Hematopoietic multipotent progenitor cell treated with erythropoietin and hydrocortisone succinate and interleukin-3 and kit ligand, for 17 days (in vitro differentiated cells): ENCODE results near the gene SNRPB.
"Not testable (repeated sequence)": the region's sequence is repeated elsewhere in the genome, so short reads cannot be mapped to it uniquely, and the experiment has no call there.

Experiments used
- DNase-seq: peaks from one replicate; pipeline ENCODE4 v3.0.0-alpha.2; 2015; ENCODE audit warnings: low spot score

Gene SNRPB

DNA sequence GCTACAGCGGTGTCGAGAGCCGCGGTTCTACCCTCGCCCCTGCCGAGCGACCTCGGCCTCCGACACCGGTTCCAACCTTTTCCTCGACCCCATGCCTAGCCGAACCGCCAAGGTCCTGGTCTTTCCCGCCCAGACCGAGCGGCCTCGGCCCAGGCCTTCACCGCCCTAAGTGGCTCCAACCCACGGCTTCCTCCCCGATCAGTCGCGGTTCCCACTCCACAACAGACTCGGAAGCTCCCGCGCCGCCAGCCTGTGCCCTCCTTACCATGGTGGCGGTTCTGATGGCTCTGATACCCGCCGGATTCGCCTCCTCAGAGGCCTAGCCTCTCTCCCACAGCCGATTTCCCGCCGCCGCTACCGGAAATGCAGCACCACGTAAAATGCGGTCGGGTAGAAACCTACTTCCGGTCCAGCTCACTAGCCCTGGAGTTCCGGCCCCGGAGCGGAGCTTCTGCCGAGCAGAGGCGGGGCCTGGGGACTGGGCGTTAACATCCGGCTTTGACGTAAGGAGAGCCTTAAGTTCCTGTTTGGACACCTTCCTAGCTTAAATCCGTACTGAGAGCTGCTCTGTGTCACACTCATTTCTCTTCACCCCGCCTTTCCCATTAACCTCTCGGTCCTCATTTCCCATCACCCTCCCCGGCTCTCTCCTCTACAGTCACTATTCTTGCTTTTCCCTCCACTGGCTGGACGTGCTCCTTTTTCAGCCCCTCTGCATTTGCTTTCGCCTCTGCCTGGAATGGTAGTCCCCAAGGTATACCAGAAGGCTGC lies at the start of gene SNRPB:
SNRPB (minus strand) TSS at position 367 of the 771 bp plus-strand sequence; CDS start at position 268, 99 bp downstream.
- peak; percentile 97 for DNase-seq

DNA sequence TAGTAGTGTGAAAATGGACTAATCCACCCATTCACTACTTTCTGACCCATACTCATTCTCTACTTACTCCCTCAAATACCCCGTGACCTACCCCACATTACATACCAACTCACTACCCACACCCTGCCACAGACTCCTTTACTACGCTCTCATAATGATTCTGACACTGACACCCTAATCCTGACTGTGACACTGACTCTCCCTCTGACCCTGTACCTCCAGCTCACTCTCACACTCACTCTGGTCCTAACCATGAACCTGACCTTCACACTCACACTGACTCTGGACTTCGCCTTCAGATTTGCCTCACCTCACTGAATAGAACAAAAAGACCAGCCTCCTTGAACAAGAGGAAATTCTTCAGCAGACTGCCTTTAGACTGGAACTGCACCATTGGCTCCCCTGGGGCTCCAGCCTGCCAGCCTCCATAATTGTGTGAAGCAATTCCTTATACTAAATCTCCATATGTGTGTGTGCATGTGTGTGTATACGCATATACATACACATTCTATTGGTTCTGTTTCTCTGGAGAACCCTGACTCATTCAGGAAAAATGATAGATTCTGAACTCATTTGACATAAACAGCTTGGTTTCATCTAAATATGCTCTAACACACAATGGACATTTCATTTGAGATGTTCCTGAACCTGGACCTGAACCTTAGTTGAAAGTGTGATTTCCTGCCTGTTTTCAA lies 48.7 kb upstream of the SNRPB start:
- no peak for DNase-seq

DNA sequence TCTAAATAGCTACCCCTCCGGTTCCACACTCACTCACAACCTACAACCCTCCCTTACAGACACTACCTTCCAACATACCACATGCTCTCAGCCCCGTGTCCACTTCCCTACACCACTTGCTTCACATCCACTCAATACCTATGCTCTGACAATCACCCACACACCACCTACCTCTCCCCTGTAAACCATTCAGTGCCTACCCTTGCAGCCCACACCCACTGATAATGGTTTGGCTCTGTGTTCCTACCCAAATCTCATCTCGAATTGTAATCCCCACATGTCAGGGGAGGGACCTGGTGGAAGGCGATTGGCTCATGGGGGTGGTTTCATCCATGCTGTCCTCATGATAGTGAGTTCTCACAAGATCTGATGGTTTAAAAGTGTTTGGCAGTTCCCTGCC lies 48.0 kb upstream of the SNRPB start:
- DNase-seq = no peak

DNA sequence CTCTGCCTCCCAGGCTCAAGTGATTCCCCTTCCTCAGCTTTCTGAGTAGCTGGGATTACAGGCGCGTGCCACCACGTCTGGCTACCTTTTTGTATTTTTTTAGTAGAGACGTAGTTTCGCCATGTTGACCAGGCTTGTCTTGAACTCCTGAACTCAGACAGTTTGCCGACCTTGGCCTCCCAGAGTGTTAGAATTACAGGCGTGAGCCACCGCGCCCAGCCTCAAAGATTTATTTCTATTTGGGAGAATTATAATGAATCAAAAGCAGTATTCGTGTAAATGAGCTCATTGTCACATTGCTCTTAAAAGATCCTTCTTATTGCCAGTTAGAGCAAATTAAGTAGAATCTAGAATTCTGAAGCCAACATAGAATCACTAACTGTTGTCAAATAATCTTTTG lies 47.5 kb upstream of the SNRPB start:
- no peak for DNase-seq

DNA sequence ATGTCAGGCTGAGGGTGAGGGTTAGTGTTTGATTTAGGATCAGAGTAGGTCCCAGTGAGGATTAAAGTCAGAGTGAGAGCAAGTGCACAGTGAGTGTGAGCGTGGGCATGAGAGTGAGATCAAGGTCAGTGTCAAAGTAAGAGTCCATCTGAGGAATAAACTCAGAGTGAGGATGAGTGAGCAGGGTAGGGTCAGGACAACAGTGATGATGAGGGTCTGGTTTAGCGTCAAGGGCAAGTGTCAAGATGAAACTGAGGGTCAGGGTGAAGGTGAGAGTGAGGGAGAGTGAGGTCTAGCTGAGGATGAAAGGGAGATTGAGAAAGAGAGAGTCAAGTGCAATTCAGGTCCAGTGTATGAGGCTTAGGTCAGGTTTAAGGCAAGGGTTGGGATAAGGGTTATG lies 45.8 kb upstream of the SNRPB start:
- DNase-seq = no peak

DNA sequence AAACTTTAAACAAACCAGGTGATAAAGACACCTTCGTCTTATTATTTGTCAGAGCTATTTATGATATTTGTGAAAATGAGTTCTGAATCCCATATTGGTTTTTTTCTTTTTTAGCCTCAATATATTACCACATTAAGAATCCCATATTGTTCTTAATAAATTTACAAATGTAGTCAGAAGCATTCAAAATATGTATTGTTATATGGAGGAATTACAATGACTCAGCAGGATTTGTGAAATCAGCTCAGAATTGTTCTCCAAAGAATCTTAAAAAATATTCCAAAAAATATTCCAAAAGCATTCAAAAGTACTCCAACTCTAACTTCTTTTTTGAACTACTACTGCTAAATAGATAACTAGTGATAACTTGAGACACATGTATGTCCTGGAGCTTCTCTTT lies 44.6 kb upstream of the SNRPB start:
- DNase-seq = no peak

DNA sequence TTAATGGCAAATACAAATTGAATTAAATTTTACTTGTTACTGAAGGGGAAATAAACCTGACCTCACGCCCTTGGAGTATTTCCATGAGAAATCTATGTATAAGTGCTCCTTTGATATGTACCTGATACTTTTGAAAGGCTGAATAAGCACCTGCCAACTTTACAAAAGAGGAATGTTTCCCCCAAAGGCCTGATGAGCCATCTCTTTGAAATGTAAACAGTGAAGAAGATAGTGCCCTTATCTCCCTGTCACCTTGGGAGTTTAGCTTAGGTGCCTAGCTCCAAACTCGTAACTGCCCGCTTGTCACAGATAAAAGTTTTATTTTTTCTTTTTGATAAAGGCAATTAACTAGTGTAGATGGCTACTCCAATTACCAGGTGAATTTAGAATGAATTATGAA lies 39.2 kb upstream of the SNRPB start:
- DNase-seq = no peak

DNA sequence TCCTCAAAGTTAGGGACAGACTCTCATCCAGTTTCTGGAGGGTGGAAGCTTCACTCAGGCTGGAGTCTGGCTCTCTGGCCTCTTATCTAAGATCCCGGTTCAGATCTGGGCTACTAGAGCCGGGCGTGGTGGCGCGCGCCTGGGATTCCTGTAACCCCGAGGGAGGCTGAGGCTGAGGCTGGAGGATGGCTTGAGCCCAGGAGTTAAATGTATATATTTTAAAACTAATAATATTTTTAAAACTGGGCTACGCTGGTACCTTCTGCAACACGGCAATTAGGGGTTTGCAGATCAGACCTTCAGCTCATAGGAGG lies 38.8 kb upstream of the SNRPB start:
- DNase-seq = no peak

DNA sequence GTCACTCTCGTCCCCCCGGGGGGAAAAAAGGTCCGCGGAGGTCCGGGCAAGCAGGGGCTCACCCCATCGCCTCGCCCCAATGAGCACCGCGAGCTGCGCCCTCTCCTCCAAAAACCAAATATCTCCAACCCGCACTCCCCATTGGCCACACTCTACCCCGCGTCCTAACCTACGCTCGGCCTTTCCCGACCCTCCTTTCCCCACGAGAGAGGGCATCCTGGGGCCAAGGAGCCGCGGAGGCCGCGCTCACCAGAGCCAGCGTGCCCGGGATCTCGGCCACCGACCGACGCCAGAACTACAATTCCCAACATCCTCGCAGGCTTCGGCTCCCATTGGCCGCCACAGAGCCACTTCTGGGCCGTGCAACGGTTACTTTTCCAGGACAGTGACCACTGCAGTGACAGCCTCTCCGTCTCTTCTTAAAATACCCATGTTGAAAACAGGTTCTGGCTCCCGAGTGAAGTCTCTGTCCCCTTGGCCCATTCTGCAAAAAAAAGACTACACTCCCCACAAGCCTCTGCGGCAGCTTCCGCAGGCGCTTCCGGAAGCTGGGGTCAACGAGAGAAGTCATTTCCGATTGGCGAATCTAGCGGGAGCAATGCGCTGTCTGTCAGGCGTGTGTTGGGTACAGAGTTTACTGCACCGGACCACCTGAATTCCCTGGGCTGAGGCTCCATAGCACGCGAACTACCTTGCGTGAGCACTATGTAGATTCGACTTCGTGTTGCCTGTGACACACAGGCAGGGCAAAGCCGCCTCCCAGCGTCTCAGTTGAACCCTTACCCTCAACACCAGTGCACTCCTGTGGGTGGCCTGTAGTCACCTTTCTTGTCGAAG lies 38.3 kb upstream of the SNRPB start, which contains the start of gene ZNF343:
ZNF343 (minus strand) TSS at position 285 of the 837 bp plus-strand sequence. CDS start 15,020 bp downstream, outside the sequence.
- DNase-seq = peak; percentile 88

DNA sequence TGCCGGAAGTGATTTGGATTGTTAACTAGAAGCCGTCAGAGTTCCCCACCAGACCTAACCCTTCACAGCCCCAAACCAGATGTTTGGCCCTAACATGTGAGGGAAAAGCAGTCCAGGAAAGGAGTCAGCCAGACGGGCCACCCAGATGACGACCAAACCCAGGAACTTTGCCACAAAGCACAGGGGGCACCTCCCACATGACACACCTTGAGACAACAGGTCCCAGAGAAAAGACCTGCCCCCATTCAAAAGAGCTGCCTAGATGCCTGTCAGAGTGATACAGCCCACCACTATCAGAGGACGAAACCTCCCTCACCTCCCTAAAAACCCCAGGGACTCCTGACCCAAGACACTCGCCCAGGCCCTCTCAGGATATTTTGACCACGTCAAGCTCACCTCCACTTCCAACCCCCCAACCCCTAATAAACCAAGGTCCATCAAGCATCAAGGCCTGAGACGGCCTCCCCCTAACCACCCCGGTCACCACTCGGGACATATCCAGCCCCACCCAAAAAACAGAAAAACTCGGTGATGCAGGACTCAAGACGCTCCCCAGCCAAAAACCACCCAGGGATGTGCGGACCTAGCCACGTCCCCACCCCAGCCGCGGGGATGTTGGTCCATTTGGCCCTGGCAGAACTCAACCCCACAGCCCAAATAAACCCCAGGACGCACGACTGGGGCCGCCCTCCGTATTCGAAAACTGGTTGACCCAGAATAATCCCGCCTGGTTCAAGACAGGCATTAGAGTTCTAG lies 37.5 kb upstream of the SNRPB start:
- DNase-seq = no peak

DNA sequence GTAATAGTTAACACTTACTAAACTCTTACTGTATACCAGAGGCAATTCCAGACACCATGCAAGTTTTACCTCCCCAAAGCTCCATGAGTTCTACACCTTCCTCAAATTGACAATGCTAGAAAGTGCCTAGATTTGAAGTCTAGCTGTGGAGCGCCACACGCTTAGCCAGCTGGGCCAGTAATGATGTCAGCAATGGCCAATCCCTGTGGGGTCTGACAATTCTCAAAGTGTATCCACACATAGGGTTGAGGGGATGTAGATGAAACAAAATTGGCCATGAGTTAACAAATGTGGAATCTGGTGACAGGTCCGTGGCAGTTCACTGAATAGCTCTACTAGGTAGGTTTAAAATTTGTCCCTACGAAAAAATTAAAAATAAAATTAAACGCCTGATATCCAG lies 36.9 kb upstream of the SNRPB start:
- no peak for DNase-seq

DNA sequence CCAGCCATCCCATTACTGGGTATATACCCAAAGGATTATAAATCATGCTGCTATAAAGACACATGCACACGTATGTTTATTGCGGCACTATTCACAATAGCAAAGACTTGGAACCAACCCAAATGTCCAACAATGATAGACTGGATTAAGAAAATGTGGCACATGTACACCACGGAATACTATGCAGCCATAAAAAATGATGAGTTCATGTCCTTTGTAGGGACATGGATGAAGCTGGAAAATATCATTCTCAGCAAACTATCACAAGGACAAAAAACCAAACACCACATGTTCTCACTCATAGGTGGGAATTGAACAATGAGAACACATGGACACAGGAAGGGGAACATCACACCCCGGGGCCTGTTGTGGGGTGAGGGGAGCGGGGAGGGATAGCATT lies 35.8 kb upstream of the SNRPB start:
- DNase-seq = not testable (repeated sequence)

DNA sequence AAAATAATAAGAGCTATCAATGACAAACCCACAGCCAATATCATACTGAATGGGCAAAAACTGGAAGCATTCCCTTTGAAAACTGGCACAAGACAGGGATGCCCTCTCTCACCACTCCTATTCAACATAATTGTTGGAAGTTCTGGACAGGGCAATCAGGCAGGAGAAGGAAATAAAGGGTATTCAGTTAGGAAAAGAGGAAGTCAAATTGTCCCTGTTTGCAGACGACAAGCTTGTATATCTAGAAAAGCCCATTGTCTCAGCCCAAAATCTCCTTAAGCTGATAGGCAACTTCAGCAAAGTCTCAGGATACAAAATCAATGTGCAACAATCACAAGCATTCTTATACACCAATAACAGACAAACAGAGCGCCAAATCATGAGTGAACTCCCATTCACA lies 34.2 kb upstream of the SNRPB start:
- DNase-seq = not testable (repeated sequence)

DNA sequence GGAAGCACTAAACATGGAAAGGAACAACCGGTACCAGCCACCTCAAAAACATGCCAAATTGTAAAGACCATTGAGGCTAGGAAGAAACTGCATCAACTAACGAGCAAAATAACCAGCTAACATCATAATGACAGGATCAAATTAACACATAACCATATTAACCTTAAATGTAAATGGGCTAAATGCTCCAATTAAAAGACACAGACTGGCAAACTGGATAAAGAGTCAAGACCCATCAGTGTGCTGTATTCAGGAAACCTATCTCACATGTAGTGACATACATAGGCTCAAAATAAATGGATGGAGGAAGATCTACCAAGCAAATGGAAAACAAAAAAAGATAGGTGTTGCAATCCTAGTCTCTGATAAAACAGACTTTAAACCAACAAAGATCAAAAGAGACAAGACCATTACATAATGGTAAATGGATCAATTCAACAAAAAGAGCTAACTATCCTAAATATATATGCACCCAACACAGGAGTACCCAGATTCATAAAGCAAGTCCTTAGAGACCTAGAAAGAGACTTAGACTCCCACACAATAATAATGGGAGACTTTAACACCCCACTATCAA lies 32.3 kb upstream of the SNRPB start:
- not testable (repeated sequence) for DNase-seq

DNA sequence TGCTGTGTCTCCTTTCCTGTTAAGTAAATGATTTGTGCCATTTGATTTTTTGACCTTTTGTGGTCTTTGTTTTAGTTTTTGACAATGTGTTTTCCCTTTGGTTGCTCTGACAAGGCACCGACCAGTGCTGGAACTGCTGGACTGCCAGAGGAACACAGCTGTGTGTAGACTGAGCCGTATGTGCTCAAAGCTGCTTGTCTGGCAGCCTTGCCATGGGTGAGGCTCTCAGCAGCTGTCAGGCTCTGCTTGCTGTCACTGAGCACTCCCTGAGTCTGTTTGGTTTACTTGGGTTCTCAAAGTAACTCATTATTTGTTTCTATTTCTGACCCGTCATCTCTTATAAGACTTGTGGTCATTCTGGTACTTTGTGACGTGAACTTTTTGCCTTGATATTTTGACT lies 15.1 kb upstream of the SNRPB start:
- DNase-seq = no peak

DNA sequence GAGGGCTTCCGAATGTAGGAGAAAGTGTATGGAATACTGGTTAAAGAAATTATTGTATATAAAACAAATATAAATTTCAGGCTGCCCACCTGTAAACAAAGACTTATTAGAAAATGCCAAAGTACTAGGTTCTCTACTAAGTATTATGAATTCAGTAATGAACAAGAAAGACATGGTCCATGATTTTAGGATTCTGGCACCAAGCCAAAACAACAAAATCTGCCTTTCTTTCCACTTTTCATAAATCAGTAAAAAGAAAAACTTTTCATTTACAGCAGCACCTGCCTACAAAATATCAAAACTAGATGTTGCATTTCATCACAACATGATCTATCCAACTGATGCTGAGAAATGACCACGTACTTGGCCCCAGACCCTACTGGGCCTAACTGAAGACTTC lies 14.5 kb upstream of the SNRPB start:
- DNase-seq = no peak

DNA sequence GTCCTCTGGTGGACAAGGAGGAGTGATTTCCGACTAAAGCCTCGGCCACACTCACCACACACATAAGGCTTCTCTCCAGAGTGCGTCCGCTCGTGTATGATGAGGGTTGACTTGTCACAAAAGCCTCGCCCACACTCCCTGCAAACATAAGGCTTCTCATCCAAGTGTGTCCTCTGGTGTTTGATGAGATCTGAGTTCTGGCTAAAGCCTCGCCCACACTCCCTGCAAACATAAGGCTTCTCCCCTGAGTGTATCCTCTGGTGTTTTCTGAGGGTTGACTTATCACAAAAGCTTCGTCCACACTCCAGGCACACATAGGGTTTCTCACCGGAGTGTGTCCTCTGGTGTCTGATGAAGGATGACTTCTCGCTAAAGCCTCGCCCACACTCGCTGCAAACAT lies 12.9 kb upstream of the SNRPB start:
- no peak for DNase-seq

DNA sequence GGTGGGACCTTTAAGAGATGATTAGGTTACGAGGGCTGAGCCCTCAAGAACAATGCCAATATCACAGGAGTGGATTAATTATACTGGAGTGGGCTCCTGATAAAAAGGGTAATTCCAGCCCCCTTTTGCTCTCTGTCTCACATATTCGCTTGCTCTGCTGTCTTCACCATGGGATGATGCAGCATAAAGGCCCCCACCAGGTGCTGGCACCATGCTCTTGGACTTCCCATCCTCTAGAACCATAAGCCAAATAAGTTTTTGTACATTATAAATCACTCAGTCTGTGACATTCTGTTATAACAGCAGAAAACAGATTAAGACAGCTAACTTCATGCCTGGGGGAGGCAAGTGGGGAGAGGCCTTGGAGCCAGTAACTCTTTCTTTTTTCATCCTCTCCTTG lies 9.8 kb upstream of the SNRPB start:
- DNase-seq = no peak

DNA sequence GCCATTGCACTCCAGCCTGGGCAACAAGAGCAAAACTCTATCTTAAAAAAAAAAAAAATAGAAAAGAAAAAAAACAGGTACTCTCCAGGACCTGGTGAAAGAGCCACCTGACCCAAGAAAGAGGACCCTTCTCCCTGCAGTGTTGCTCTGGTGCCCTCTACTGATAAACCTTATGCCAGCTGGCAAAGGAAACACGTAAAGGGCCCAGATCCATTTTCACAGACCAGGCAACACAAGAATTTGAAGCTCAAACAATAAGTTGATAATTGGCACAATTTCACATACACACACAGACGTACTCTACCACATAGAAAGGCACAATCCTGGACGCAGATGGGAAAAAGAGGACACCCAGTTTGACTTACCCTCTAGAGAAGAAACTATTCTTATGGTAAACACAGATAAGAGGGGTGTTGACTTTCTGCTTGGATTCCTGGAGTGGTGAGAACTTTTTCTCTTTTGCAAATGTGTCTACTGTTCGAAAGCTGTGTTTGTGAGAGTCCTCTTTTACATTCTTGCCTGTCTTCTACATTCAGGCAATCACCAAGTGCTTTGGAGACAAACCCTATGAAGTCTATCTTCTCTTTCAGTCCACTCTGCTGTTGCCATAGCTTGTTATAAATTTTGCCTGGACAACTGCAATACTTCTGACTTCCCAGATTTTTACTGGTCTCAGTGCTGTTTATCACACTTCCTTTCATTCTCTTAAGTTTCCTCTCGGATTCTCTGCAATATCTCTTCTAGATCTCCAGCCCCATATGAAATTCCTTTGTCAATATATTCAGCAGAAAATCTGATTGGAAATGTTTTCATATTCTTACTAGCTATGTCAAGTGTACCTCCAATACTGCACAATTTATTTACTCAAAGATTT lies 6.4 kb upstream of the SNRPB start:
- DNase-seq = no peak

DNA sequence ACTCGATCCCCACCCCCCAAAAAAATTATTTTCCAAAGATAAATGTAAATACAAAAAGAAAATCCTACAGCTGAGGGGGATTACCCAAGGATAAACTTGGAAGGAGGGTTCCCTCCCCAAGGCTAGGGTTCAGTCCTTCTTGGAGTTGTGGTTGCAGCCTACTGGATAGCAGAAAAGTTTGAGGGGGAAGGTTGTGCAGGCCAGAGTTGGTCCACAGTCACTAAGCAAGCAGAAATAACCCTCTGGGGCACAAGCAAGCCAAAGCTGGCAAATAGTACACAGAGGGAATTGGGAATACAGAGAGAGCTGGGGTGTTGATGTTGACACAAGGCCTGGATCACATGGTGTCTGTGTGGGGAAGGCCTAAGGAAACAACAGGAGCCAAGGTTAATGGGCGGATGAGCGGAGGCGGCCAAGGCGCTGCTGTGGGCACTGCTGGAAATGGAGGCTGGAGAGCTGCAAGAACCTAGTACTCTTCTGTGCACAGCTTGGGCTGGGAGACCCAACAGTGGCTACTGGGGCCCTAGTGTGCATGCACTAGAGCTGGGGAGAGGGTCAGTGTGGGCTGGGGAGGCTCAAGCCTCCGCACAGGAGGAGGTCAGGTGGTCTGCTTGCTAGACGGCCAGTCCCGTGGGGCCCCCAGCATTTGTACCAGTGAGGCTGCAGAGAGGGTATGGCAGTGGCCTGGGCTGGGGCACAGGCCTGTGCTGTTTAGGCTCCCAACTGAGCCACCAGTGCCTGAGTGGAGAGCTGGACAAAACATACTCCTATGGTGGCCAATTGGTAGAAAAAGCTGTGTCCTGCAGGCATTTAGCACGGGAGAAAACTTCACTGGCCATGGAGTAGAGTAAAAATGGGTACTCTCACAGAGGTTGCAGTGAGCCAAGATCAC lies 5.5 kb upstream of the SNRPB start:
- no peak for DNase-seq
